Mesothelial cell of epicardium (in vitro differentiated cells): Measurements from ENCODE around the gene GBX1. TPM values are rescaled to one million over a fixed set of nuclear protein-coding genes. Genes with fewer than 3 reads are reported as not detected.

ENCODE experiments used
- DNase-seq, 2 experiments: peaks; one replicate each; pipeline ENCODE4 v3.0.0; 2021; ENCODE audit warnings: low spot score in 2 of 2; ENCODE audit not compliant: unreplicated experiment in 2 of 2
- H3K27ac Mint-ChIP-seq: 2 replicates; pipeline ENCODE4 v1.8.0; 2021; ENCODE audit warnings: mixed read lengths
- H3K27me3 Mint-ChIP-seq: 2 replicates; pipeline ENCODE4 v1.8.0; 2021; ENCODE audit warnings: low read depth, mixed read lengths
- H3K36me3 Mint-ChIP-seq: 2 replicates; pipeline ENCODE4 v1.8.0; 2021; ENCODE audit warnings: mixed read lengths
- H3K4me1 Mint-ChIP-seq: 2 replicates; pipeline ENCODE4 v1.8.0; 2021; ENCODE audit warnings: mixed read lengths
- H3K4me3 Mint-ChIP-seq: 2 replicates; pipeline ENCODE4 v1.8.0; 2021; ENCODE audit warnings: mild to moderate bottlenecking, moderate library complexity, mixed read lengths
- H3K9me3 Mint-ChIP-seq: 2 replicates; pipeline ENCODE4 v1.8.0; 2021; ENCODE audit warnings: mixed read lengths
- total RNA-seq: library from RNA; stranded (reverse); gene quantifications from 3 replicates; pipeline ENCODE4 v1.2.1, GENCODE V29; 2021
- TF ChIP-seq, protein P1 (sequence below): fragments of 200-600 bp; sonication (generic); IDR thresholded peaks from one replicate; pipeline ENCODE4 v1.5.0; 2021; ENCODE audit warnings: antibody characterized with exemption; ENCODE audit not compliant: unreplicated experiment

The GBX1 gene
- total RNA-seq, 1 donor from 2014 or later = not detected

DNA sequence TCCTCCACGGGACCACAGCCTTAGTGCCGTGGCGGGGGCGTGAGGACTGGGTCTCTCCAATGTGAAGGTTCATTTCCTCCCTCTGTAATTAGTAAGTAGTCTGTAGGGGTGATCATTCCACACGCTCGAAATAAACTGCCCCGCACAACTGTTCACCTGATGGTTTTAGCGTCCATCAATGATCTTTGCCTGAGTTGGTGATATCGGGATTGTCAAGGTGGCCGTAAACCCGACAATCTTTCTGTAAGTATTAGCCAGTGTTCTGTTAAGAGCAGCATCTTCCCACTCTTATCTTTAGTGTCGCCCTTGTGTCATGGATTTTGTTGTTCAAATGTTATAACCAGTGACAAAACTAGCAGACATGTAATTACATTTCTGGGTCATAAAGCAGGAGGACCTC is 63.5 kb downstream of the GBX1 start:
- Mint-ChIP-seq H3K27ac (no peak overlapping the region), H3K4me1 (peaks cover 19% of the 10 kb centered on the region), H3K4me3 (no peak overlapping the region), H3K36me3 (no peaks in the 10 kb centered on the region), H3K27me3 (no peaks in the 10 kb centered on the region), H3K9me3 (no peaks in the 10 kb centered on the region)
- TF ChIP-seq, protein P1, sequence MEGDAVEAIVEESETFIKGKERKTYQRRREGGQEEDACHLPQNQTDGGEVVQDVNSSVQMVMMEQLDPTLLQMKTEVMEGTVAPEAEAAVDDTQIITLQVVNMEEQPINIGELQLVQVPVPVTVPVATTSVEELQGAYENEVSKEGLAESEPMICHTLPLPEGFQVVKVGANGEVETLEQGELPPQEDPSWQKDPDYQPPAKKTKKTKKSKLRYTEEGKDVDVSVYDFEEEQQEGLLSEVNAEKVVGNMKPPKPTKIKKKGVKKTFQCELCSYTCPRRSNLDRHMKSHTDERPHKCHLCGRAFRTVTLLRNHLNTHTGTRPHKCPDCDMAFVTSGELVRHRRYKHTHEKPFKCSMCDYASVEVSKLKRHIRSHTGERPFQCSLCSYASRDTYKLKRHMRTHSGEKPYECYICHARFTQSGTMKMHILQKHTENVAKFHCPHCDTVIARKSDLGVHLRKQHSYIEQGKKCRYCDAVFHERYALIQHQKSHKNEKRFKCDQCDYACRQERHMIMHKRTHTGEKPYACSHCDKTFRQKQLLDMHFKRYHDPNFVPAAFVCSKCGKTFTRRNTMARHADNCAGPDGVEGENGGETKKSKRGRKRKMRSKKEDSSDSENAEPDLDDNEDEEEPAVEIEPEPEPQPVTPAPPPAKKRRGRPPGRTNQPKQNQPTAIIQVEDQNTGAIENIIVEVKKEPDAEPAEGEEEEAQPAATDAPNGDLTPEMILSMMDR = no peak
- DNase-seq = no peak

DNA sequence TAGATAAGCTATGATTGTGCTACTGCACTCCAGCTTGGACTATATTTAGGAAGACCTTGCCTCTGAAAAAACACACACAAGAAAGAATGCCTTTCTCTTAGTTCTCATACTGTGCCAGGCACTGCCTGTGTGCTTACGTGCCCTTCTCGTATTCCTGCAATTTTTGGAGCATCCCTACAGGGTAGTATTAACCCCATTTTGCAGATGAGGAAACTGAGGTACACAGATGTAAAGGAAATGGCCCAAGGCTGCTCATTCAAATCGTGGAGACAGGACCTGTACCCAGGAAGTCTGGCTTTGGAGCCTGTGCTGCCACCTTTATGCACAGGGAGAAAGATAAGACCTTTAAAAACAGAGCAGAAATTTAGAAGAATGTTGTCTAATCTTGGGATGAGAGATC is 64.5 kb downstream of the GBX1 start:
- Mint-ChIP-seq H3K4me1 (peaks cover 19% of the 10 kb centered on the region), H3K27ac (no peak overlapping the region), H3K9me3 (no peaks in the 10 kb centered on the region), H3K36me3 (no peaks in the 10 kb centered on the region), H3K27me3 (no peaks in the 10 kb centered on the region), H3K4me3 (no peak overlapping the region)
- TF ChIP-seq, protein P1 = no peak
- DNase-seq = no peak

DNA sequence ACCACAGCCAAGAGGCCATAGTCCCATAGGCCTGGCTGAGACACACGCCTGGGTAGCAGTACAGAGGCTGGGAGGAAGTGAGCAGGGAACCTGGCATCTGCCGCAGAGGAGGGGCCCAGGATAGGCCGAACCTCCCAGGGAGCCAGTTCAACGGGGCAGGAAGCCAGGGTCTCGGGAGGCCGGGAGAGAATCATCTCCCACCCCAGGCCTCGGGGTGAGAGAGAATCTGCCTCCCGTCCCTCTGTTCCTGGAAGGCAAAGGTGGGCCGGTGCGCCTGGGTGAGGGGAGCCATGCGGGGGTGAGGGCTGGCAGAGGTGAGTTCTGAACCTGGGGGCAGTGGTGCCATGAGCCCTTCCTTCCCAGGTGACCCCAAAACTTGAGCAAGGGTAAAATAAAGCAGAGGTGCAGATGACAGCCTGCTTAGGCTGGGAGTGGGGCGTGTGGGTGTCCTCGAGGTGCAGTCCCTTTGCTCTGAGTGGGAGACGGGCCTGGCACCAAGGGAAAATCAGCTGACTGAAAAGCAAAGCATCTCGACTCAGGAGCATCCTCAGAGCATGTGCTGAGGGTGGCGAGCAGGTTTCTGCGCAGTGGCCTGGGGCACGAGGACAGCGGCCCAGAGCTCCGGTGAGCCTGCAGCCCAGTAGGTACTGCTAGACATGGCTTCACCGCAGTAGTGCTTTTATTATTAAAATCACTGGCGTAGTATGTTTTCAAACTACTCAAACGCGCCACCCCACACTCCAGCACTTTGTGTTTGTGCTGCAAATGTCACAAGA is 65.7 kb downstream of the GBX1 start:
- Mint-ChIP-seq H3K4me3 (no peak overlapping the region), H3K9me3 (no peaks in the 10 kb centered on the region), H3K4me1 (peaks cover 19% of the 10 kb centered on the region), H3K27ac (no peak overlapping the region), H3K27me3 (no peaks in the 10 kb centered on the region), H3K36me3 (peaks cover 3% of the 10 kb centered on the region)
- DNase-seq = no peak
- TF ChIP-seq, protein P1 = no peak

DNA sequence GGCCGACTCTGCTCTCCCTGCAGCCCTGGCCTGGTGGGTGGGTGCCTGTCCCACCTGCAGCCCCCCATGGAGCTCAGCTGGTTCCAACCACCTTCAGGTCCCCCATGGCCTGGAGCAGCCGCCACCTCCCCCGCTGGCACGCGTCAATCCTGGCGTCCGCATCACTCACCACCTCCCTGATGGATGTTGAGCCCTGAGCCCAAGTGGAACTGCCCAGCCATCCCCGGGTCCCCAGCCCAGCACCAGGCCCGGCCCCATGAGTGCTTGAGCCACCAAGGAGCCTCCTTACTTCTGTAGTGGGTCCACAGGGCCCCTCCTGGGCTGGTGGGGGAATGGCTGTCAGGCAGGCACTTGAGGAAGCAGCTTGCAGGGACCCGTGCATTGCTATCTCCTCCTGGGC is 66.6 kb downstream of the GBX1 start:
- no peak overlapping the region for H3K27ac Mint-ChIP-seq
- no peaks in the 10 kb centered on the region for H3K27me3 Mint-ChIP-seq
- peaks cover 13% of the 10 kb centered on the region for H3K4me1 Mint-ChIP-seq
- DNase-seq = no peak
- H3K9me3 Mint-ChIP-seq = no peaks in the 10 kb centered on the region
- peaks cover 4% of the 10 kb centered on the region for H3K36me3 Mint-ChIP-seq
- H3K4me3 Mint-ChIP-seq = no peak overlapping the region
- TF ChIP-seq, protein P1 = no peak

DNA sequence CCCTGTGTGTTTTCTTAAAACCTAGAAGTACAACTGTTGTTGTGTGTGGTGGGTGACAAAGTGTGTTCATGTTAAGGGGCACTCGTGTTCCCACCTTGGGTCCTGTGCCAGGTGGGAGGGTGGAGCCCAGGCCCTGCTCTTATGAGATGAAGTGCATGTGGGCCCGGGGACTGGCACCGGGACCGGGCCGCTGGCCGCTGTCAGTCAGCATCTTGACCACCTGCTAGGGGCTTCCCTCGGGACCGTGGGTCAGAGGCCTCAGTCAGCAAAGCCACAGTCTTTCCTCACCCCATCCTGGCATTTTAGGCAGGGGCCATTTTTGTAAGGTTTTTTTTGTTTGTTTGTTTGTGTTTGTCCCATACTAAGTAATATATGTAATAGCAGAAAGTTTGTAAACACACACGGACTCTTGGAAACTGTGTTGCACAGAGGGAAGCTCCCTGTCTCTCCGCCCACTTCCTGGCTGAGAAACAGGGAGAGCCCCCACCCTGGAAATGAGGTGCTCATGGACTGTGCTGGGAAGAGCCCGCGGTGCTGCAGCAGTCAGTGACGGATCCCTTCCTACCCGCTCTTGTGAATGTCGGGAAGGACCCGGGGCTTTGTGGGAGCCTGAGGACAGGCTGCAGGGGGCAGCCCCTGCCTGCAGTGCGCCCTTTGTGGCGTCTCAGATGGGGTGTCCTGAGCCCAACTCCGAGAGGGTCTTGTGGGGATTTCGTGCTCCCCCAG is 67.8 kb downstream of the GBX1 start:
- DNase-seq = no peak
- TF ChIP-seq, protein P1 = no peak
- no peak overlapping the region for H3K27ac Mint-ChIP-seq
- H3K27me3 Mint-ChIP-seq = no peaks in the 10 kb centered on the region
- H3K4me1 Mint-ChIP-seq = peaks cover 5% of the 10 kb centered on the region
- H3K9me3 Mint-ChIP-seq = no peaks in the 10 kb centered on the region
- H3K4me3 Mint-ChIP-seq = no peak overlapping the region
- peaks cover 4% of the 10 kb centered on the region for H3K36me3 Mint-ChIP-seq

Other genes starting within 250 kb of the GBX1 start
- gene KCNH2, start 189.4 kb downstream of the GBX1 start, total RNA-seq = 11.2 to 12.3 TPM (median 11.7 TPM) in 3 replicates
- 6.0 to 7.8 TPM (median 6.6 TPM) in 3 replicates for gene NOS3, start 176.7 kb downstream of the GBX1 start, total RNA-seq
- 10.6 to 14.0 TPM (median 11.8 TPM) in 3 replicates for gene ATG9B, start 143.2 kb downstream of the GBX1 start, total RNA-seq
- 39.8 to 48.0 TPM (median 40.7 TPM) in 3 replicates for gene ABCB8, start 139.2 kb downstream of the GBX1 start, total RNA-seq
- 6.1 to 7.9 TPM (median 7.2 TPM) in 3 replicates for gene ASIC3, start 119.2 kb downstream of the GBX1 start, total RNA-seq
- gene CDK5, start 109.8 kb downstream of the GBX1 start, total RNA-seq = 17.0 to 17.5 TPM (median 17.4 TPM) in 3 replicates
- gene SLC4A2, start 108.1 kb downstream of the GBX1 start, total RNA-seq = 236 to 249 TPM (median 243 TPM) in 3 replicates
- gene FASTK, start 86.9 kb downstream of the GBX1 start, total RNA-seq = 86.8 to 97.6 TPM (median 92.5 TPM) in 3 replicates
- 34.7 to 38.4 TPM (median 36.5 TPM) in 3 replicates for gene TMUB1, start 84.2 kb downstream of the GBX1 start, total RNA-seq
- 134 to 146 TPM (median 141 TPM) in 3 replicates for gene AGAP3, start 81.2 kb downstream of the GBX1 start, total RNA-seq
- not detected in 3 replicates for gene ASB10, start 19.6 kb upstream of the GBX1 start, total RNA-seq
- gene H2BK1, start 42.8 kb upstream of the GBX1 start, total RNA-seq = not detected in 3 replicates
- 44.9 to 46.2 TPM (median 45.6 TPM) in 3 replicates for gene ABCF2, start 59.5 kb upstream of the GBX1 start, total RNA-seq
- gene CHPF2, start 64.8 kb upstream of the GBX1 start, total RNA-seq = 55.1 to 56.5 TPM (median 56.2 TPM) in 3 replicates
- 114 to 119 TPM (median 116 TPM) in 3 replicates for gene SMARCD3, start 81.0 kb upstream of the GBX1 start, total RNA-seq
- 47.7 to 52.4 TPM (median 52.3 TPM) in 3 replicates for gene NUB1, start 174.1 kb upstream of the GBX1 start, total RNA-seq
- gene WDR86, start 242.3 kb upstream of the GBX1 start, total RNA-seq = 259 to 274 TPM (median 266 TPM) in 3 replicates